MM.1S (cell line): ENCODE results near the gene ARFRP1.

Experiments used
- EZH2 ChIP-seq: fragments of 300-600 bp; sonication (generic); optimal IDR thresholded peaks from 2 replicates; pipeline ENCODE3; 2017; ENCODE audit warnings: low read depth, mild to moderate bottlenecking, antibody characterized with exemption, low read length, mixed read lengths
- EZH2phosphoT487 ChIP-seq: fragments of 300-600 bp; sonication (generic); IDR thresholded peaks from 2 replicates; pipeline ENCODE4 v1.6.1; 2018; ENCODE audit warnings: antibody characterized with exemption, low read length
- TF ChIP-seq, protein P1 (sequence below): fragments of 300-600 bp; sonication (generic); IDR thresholded peaks from 2 replicates; pipeline ENCODE4 v1.5.1; 2016; ENCODE audit warnings: antibody characterized with exemption, low read length, mixed read lengths

GRCh38 chr20:63740627-63741353 lies 33.0 kb upstream of the ARFRP1 start:
- TF ChIP-seq, protein P1, sequence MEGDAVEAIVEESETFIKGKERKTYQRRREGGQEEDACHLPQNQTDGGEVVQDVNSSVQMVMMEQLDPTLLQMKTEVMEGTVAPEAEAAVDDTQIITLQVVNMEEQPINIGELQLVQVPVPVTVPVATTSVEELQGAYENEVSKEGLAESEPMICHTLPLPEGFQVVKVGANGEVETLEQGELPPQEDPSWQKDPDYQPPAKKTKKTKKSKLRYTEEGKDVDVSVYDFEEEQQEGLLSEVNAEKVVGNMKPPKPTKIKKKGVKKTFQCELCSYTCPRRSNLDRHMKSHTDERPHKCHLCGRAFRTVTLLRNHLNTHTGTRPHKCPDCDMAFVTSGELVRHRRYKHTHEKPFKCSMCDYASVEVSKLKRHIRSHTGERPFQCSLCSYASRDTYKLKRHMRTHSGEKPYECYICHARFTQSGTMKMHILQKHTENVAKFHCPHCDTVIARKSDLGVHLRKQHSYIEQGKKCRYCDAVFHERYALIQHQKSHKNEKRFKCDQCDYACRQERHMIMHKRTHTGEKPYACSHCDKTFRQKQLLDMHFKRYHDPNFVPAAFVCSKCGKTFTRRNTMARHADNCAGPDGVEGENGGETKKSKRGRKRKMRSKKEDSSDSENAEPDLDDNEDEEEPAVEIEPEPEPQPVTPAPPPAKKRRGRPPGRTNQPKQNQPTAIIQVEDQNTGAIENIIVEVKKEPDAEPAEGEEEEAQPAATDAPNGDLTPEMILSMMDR: no peak
- no peak for TF ChIP-seq EZH2
- TF ChIP-seq EZH2phosphoT487: no peak
